ENCODE measurements around the gene BACH2. TPM values are rescaled to one million over a fixed set of nuclear protein-coding genes. Genes with fewer than 3 reads are reported as not detected.

BACH2 gene
- total RNA-seq, 4 donors from 2014 or later = 8.5 to 20.0 (median 13.3) TPM

DNA sequence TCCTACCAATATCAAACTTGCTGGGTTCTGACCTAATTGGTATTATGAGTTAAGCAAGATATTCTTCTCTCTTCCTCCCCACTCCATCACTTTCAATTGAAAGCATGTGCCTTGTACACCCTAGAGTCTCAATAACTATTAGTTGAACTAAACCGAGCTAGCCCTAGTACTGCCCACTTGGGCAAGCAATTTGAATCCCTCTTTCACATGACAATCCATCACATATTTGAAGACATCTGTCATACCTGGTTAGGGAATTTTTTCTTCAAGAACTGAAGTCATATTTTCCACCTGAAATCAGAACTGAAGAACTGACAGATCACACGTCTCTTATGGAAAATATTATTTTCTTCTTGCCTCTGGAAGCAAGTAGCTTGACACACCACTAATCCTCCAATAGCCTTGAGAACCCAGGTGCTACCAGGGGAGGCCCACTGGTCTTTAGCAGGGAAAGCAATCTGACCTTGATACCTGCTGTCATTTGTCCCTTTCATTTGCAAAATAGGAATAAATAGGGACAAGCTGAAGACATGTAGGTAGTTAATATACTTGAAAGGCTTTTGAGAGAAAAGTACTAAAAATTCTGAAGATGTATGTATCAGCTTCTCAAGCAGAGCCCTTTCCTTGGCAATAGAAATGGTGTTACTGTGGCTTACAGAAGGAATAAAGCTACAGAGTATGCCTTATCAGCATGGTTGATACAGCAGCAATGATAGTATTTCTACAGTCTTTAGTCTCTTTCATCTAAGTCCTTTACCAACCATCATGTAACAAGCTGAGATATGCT, 331.0 kb downstream of the BACH2 start:
- DNase-seq (ENCODE audit: low spot score in 2 of 2) = no peak
- 92% methylated on average over 2 of the region's 2 CpGs for WGBS
- Histone ChIP-seq H3K9me3 (no peaks in the 10 kb centered on the region), H3K27me3 (no peaks in the 10 kb centered on the region), H3K4me3 (no peak overlapping the region), H3K27ac (no peak overlapping the region), H3K4me1 (peaks cover 1% of the 10 kb centered on the region), H3K36me3 (no peaks in the 10 kb centered on the region)
- TF ChIP-seq, protein P1, sequence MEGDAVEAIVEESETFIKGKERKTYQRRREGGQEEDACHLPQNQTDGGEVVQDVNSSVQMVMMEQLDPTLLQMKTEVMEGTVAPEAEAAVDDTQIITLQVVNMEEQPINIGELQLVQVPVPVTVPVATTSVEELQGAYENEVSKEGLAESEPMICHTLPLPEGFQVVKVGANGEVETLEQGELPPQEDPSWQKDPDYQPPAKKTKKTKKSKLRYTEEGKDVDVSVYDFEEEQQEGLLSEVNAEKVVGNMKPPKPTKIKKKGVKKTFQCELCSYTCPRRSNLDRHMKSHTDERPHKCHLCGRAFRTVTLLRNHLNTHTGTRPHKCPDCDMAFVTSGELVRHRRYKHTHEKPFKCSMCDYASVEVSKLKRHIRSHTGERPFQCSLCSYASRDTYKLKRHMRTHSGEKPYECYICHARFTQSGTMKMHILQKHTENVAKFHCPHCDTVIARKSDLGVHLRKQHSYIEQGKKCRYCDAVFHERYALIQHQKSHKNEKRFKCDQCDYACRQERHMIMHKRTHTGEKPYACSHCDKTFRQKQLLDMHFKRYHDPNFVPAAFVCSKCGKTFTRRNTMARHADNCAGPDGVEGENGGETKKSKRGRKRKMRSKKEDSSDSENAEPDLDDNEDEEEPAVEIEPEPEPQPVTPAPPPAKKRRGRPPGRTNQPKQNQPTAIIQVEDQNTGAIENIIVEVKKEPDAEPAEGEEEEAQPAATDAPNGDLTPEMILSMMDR (IDR thresholded peaks at IDR 0.05) = no peak
- TF ChIP-seq POLR2AphosphoS5 (IDR thresholded peaks at IDR 0.05) (no peak), POLR2A (IDR thresholded peaks at IDR 0.05) (no peak), EP300 (IDR thresholded peaks at IDR 0.05) (no peak)

DNA sequence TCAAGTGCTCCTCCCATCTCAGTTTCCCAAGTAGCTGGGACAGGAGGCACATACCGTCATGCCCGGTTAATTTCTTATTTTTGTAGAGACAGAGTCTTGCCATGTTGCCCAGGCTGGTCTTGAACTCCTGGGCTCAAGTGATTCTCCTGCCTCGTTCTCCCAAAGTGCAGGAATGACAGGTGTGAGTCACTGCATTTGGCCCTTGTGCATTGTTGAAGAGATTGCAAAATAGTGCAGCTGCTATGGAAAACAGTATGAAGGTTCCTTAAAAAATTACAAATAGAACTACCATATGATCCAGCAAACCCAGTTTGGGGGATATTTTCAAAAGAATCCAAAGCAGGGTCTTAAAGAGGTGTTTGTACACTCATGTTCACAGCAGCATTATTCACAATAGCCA, 333.3 kb downstream of the BACH2 start:
- TF ChIP-seq EP300 (IDR thresholded peaks at IDR 0.05) = no peak
- Histone ChIP-seq H3K36me3 (no peaks in the 10 kb centered on the region), H3K4me1 (no peaks in the 10 kb centered on the region), H3K4me3 (no peak overlapping the region), H3K9me3 (no peaks in the 10 kb centered on the region), H3K27ac (no peak overlapping the region), H3K27me3 (no peaks in the 10 kb centered on the region)
- WGBS = 87% methylated on average over 3 of the region's 3 CpGs
- no peak for DNase-seq (ENCODE audit: low spot score in 2 of 2)

DNA sequence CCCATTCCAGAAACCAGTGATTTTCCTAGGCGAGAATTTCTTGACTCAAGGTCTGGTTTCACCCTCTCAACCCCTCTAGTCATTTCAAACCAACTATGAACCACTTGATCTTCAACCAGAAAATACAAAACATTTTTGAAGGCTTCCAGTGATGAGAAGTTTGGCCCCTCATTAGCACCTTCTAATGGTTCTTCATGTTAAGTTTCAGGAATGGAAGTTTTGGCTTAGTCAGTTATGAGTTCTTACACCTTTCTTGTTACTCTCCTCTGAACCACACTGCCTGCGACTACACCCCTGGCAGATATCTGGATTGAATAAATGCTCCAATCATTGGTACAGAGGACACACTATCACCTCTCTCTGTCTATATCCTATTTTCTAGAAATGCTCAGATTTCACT, 335.2 kb downstream of the BACH2 start:
- H3K9me3 ChIP-seq = no peaks in the 10 kb centered on the region
- TF ChIP-seq EP300 (IDR thresholded peaks at IDR 0.05) = no peak
- TF ChIP-seq, protein P1 (IDR thresholded peaks at IDR 0.05) = no peak
- TF ChIP-seq POLR2AphosphoS5 (IDR thresholded peaks at IDR 0.05) = no peak
- TF ChIP-seq POLR2A (IDR thresholded peaks at IDR 0.05) = no peak
- WGBS = 94% methylated on average over 2 of the region's 2 CpGs

DNA sequence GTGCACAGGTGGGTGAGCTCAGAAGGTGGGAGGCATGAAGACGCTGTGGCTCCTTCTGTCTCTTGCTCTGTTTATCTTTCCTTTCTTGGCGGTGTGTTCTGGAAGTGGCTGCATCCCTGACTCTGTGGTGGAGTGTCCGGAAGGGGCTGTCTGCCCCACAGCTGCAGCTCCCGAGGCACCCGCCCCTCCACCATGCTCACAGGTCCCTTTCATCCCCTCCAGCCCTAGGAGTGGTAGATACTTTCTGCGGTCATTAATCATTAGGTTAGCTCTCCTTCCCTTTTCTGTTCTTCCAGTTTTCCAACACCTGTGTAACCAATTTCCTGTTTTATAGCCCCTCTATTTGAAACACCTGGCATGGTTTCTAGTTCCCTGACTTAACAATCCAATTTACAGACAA, 336.8 kb downstream of the BACH2 start:
- Histone ChIP-seq H3K27ac (no peak overlapping the region), H3K27me3 (no peaks in the 10 kb centered on the region), H3K4me1 (no peaks in the 10 kb centered on the region), H3K9me3 (no peaks in the 10 kb centered on the region), H3K4me3 (no peak overlapping the region), H3K36me3 (no peaks in the 10 kb centered on the region)
- no peak for DNase-seq (ENCODE audit: low spot score in 2 of 2)
- TF ChIP-seq, protein P1 (IDR thresholded peaks at IDR 0.05) = no peak
- TF ChIP-seq EP300 (IDR thresholded peaks at IDR 0.05) (no peak), POLR2A (IDR thresholded peaks at IDR 0.05) (no peak), POLR2AphosphoS5 (IDR thresholded peaks at IDR 0.05) (no peak)
- WGBS = 85% methylated on average over 6 of the region's 6 CpGs

More for the DNA sequence above, 335.2 kb downstream of the BACH2 start:
- no peaks in the 10 kb centered on the region for H3K4me1 ChIP-seq
- no peak overlapping the region for H3K4me3 ChIP-seq
- no peaks in the 10 kb centered on the region for H3K36me3 ChIP-seq
- H3K27me3 ChIP-seq = no peaks in the 10 kb centered on the region
- no peak overlapping the region for H3K27ac ChIP-seq
- DNase-seq (ENCODE audit: low spot score in 2 of 2) = no peak

DNA sequence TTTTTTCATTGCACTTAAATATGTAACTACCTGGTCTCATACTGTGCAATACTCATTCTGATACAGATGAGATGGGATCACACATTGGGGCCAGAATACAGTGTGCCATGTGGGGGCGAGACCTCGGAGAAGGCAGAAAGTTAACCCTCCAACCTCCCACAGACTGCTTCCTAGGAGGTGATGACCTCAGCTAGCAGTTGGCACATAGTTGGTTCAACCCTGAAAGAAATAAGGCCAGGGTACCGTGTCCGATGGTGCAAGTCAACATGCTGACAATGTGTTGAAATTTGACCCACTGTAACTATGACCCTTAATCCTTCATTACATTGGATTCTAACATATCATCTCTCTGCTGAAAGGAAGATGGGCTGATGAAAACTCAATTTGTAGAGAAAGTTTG, 340.5 kb downstream of the BACH2 start:
- no peaks in the 10 kb centered on the region for H3K4me1 ChIP-seq
- 90% methylated on average over 4 of the region's 4 CpGs for WGBS

More for the DNA sequence above, 340.5 kb downstream of the BACH2 start:
- Histone ChIP-seq H3K27ac (no peak overlapping the region), H3K27me3 (no peaks in the 10 kb centered on the region), H3K9me3 (no peaks in the 10 kb centered on the region), H3K36me3 (peaks cover 3% of the 10 kb centered on the region), H3K4me3 (no peak overlapping the region)
- TF ChIP-seq POLR2AphosphoS5 (IDR thresholded peaks at IDR 0.05) (no peak), EP300 (IDR thresholded peaks at IDR 0.05) (no peak), POLR2A (IDR thresholded peaks at IDR 0.05) (no peak)
- TF ChIP-seq, protein P1 (IDR thresholded peaks at IDR 0.05) = no peak
- DNase-seq (ENCODE audit: low spot score in 2 of 2) = no peak
